DMS153 treated with DMSO at 0.1 percent for 48 hours (cell line): ENCODE data around the gene CACNB3.
A peak's percentile ranks its signal among the peaks of the same experiment; 100 is the strongest.

Source experiments
- DNase-seq: peaks from one replicate; lab custom pipeline; 2025; ENCODE audit not compliant: unreplicated experiment; lab: John Stamatoyannopoulos, UW

The CACNB3 gene

DNA sequence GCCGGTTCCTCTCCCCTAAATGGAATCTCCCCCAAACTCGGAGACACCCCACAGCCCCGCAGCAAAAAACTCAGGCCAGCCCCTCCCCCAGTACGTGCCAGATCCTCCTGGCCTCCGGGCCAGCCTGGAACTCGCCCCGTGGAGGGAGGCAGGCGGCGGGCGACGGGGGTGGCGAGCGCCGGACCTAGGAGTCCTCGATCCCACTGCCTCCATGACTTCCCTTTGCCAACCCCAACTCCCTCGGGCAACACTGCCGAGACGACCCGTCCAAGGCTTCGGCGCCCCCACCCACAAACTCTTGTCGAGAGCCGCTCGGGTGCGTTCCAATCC lies 29.8 kb upstream of the CACNB3 start:
- no peak for DNase-seq

DNA sequence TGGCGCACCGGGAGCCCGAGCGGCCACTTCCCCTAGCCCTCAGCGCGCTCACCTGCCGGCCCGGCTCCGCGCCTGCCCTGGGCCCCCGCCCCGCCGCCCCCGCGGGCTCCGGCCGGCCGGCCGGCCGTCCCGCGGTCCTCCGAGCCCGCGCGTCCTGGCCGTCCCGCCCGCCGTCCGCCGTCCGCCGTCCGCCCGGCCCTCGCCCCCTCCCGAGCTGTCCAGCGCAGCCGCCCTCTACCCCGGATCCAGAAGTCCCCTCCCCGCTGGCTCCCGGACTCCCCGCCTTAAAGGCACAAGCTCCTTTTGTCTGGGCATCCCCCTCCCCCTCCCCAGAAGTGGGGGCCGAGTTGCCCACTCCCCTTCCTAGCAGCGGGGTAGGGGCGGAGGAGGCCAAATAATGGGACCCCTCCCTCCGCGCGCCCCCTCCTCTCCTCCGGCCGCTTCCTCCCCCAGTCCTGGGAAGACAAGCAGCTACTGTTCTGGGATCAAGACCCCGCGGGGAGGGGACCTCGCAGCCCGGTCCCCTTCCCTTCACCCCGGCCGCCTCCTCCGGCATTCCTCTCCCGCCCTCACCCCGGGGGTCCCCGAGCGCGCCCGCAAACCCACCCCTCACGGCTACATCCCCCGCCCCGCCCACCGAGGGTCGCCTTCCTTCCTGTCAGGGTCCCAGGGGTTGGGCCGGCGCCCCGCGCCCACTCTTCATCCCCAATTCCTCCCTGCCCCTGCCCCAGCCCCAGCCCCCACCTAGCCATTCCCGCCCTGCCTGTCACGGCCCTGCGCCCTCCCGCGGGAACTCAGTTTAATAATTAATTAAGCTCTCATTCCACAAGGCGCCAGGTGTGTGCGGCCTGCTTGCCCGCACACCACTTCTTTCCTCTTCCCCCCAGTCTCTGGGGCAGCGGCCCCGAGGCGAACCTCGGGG lies 29.2 kb upstream of the CACNB3 start, which contains the start of gene ADCY6:
Gene ADCY6 (minus strand): TSS at position 236 of the 922 bp plus-strand sequence. CDS start 5,655 bp downstream, outside the sequence.
- no peak for DNase-seq

DNA sequence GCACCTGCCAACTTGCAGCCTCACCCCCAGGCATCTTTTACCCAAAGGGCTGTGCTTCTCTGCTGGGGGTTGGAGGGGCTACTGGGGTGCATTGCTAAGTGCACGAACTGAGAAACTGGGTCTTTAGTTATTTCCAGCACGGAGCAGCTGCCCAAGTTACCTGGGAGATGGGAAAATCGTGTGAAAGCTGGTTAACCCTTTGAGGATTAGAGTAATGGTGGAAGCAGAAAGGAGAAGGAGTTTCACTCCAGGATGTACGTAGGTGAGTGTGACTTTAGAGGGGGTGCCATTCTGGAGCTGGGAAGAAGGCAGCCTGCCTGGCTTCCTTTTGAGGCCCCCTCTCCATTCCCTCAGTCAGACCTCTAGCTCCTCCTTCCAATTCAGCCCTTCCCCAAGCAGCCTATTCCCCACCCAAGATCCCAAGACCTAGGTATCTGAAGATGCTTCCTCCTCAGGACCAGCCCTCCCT lies 28.4 kb upstream of the CACNB3 start:
- DNase-seq = no peak

DNA sequence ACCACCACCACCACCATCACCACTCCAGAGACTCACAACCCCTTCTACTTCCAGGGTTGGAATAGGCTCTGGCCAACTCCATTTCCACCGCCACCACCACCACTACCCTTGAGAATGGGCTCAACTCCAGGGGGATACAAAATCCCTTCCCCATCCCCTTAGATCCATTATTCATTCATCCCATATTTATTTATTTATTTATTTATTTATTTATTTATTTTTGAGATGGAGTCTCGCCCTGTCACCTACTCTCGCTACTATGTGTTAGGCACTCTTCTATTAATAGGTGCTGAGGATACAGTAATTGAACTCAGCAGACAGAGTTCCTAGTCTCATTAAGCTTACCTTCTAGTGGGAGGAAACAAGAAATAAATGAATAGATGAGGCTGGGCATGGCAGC lies 24.6 kb upstream of the CACNB3 start:
- DNase-seq = no peak

DNA sequence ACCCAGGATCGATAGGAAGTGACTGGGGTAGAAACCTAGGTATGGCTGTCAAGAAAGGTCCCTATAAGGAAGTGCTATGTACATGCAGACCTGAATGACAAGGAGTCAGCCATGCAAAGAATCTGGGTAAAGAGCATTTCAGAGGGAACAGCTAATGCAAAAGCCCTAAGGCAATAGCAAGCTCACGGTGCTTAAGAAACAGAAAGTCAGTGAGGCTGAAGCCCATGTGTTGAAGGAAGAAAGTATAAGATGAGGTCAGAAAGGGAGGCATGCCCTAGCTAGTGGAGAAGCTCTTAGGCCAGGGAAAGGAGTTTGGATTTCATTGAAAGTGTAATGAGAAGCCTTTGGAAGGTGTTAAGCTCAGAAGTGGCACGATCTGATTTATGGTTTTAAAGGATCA lies 23.4 kb upstream of the CACNB3 start:
- DNase-seq = no peak

DNA sequence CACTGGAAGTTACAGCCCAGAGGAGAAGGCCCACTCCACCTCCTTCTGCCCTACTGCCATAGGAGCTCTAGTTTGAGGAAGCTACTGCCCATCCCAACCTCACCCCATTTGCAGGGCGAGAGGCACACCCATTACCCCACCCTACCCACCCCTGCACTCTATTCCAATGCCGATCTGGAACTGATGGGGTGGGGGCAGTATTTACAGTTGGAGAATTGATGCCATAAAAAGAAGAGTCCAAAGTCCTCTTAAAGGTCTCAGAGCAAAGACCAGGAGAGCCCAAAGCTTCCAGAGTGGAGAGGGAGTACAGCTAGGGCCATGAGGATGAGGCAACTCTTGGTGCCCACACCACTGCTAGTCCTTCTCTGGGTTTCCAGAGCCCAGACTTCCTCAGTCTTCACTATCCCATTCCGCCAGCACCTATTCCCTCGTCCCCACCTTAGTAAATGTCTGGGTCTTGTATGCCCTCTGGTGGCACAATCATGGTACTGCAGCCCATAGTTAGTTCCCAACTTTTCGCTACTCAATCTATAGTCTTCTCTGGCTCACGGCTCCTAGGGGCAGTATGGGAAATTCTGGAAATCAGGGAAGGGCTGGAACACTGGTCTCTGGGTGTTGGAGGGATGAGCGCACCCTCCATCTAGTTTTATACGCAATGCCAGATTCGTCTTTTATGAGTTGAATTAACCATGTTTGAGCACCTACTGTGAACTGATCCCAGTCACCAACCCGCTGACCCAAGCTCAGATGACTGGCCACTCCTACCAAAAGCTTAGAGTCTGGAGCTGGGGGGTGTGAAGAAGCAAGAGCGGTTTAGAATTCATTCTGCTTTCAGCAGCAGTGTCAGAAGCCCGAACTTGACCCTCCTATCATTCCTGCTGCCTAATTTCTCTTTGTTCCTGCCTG lies 22.5 kb upstream of the CACNB3 start:
- peak; percentile 63 for DNase-seq

DNA sequence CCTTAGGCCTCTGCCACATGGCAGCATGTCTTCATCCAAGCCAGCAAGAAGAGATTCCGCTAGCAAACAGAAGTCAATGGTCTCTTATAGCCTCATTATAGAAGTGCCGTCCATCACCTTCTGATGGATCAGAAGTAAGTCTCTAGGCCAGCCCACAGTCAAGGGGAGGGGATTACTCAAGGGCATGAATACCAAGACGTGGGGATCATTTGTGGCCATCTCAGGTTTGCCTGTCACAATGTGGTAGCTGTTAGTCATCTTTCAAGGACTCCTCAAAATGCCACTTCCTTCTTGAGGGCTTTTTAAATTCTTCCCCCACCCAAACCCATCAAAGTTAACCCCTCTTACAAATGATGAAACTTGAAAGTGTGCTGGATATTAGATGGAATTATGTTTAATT lies 21.3 kb upstream of the CACNB3 start:
- no peak for DNase-seq

DNA sequence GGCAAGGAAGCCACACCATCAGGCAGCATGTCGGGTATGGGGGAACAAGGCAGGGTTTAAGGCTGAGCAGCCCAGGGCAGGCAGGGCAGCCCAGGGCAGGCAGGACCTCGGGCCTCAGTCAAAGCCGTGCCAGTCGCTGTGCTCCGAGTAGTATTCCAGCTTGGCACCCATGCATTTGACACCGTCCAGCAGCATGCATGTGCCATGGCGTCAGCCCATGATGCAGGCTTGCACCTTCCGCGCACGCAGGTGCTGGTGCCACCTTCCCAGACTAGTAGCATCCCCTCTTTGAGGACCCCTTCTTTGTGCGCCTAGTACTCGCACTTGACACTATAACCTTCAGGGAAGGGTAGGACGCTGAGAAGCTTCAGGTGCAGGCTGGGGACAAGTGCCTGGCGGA lies 17.8 kb upstream of the CACNB3 start:
- no peak for DNase-seq

DNA sequence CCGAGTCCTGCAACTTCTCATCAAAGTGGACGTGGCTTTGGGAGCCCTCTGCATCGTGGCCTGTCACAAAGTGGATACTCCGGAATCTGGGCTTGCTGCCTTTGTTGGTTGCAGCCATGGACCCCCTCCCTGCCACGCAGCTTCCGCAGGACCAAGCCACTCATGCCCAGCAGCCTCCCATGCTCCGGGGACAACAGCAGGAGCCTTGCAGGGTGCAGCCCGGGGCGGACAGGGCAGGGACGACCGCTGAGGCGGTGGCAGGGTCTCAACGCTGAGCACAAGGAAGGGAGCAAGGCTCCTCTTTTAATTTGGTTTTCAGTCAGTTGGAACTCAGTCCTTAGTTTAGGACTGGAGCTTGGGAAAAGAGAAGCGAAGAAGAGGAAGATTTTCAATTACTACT lies 17.3 kb upstream of the CACNB3 start:
- no peak for DNase-seq

DNA sequence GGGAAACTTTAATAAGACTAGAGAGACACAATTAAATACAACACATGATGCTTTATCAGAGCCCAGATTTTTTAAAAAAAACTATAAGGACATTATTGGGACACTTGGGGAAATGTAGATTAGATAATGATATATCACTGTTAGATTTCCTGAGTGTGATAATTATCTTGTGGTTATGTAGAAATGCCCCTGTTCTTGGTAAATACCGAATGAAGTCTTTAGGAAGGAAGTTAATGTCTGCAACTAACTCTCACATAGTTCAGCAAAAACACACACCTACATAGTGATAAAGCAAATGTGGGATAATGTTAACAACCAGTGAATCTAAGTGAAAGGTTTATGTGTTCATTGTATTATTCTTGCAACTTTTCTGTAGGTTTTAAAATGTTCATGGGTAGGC lies 14.6 kb upstream of the CACNB3 start:
- no peak for DNase-seq

DNA sequence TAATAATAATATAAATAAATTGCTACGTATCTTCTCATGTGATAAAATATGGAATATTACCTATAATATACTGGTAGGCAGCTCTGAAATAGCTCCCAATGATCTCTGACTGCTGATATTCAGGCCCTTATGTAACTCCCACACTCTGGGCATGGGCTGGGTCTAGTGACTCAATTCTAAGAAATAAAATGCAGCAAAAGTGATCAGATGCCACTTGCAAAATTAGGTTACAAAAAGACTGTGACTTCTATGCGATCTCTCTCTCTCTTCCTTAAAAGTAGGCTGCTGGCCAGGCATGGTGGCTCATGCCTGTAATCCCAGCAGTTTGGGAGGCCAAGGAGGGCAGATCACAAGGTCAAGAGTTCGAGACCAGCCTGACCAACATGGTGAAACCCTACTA lies 10.3 kb upstream of the CACNB3 start:
- no peak for DNase-seq

DNA sequence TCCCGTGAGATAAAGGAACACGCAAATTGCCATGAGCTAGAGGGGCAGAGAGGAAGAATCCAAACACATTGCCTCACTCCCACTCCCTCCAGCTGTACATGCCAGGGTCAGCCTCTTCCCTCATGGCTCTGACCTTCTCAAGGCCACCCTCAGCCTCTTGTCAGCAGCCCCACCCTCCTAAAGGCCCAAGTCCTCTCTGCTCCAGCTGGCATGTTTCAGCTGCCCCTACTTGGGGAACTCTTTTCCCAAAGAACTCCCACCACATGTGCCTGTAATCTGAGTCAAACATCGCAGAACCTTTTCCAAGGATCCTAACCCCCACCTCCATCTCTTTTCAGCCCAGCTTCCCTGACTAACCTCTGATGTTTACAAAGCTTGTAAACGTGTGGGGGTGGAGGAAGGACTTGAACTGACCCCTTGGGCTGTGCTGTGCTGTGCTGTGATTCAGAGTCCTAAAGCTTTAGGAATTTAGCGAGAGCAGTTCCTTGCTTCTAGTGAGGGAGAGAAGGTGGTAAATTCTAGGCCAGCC lies 7.3 kb upstream of the CACNB3 start:
- no peak for DNase-seq

DNA sequence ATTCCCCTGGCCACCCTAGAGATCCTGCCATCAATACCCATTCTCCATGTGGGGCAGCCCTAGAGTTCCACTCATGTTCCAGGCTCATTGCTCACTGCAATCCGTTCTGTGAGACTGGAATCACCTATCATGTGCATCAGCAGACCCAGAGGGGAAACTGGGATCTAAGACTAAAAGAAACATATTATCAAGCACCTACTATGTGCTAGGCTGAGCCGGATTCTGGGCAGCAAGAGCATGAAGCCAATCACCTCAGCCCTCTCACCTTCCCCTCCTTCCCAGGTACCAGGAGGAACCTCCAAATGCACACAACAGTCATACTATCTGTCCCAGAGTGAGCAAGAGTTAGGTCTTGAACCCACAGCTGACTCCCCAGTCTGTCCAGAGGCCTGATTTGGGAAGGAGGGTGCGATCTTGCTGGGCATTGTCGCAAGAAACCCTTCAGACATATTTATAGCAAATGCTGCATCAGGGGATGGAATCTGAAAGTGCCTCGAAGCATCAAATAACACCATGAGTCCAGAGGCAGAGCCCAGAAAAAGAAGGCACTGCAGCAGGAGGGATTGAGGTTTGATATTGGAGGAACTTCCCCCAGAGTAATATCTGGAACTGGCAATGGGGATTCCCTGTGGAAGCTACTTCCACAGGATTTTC lies 6.7 kb upstream of the CACNB3 start:
- no peak for DNase-seq

DNA sequence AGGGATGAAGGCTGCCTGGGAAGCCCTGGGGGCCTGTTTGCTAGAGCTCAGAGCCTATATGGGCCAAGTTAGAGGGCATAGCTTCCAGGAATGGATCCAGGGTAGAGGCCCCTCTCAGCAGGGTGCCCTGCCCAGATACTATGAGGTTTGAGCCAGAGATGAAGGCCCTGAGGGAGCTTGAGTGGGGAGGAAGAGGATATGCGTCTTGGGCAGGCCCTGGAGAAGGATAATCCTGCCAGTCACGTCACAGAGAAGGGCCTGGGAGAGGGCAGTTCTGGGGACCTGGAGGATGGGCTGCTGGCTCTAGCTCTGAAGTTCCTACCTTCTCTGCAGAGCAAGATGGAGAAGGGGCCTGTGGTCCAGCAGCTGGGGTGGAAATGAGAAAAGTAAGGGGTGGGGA lies 5.9 kb upstream of the CACNB3 start:
- DNase-seq = no peak

DNA sequence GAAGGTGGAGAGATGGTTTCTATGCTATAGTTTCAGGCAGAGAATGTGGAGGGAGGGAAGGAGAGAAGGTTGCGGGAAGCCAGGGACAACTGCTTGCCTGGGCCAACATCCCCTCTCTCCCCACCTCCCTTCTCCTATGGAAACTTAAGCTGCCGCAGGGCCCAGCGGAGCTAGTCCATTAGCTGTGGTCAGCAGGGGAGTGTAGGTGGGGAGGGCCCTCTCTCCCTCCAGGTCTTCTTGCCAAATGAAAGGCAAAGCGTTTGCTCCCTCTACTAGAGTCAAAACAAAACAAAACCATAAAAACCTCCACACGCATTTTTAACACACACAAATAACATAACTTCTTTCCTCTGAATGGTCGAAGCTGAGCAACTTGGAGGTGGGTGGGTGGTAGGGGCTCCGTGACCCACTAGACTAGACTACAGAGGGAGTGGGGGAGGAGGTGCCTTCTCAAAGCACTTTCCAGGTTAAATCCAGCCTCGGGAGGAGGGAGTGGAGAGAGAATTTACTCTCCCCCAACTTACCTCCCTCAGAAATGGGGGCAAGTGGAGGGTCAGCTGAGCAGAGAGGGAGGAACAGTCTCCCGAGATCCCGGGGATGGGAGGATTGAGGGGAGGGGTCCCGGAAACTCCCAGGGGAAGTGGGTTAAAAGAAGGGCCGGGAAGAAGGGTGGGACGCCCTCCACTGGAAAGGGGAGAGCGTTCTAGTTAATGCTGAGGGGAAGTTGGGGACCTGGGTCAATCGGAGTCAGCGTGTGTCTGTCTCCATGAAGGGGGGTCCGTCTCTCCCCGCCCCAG lies 4.6 kb upstream of the CACNB3 start:
- DNase-seq = no peak

DNA sequence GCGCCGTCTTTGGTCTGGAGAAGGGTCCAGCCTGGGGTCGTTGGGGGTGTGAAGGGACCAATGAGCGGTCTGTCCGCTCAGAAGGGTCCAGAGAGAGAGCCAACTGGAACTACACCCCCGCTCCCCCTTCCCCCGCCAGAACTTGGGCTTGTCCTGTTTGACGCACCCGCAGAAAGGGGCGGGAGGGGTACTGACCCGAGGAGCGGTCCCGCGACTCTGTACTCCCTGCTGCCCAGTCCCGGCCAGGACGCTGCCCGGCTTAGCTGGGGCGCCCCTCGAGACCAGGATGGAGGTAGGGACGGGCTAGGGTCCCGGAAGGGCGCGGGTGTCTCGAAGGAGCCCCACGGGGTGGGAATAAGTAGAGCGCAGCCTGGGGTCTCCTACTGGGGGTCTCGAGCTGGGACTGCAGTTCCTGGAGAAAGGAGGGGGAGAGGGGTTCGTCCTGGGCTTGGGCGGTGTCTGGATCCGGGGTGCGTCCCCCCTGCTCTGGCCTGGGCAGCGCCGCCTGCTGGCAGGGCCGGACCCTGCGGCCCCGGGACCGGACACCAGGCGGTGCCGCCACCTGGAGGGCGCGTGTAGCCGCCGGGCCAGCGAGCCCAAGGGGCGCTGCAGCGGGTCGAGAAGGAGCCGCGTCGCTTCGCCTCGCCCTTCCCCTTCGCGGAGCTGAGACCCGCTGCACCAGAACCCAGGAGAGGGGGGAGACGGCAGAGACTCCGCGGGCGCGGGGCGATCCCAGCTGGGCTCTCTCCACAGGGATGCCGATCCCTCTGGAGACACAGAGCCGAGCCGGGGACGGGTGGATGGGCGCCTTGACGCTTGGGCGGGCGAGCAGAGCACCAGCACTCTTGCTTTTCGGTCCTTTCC lies 3.8 kb upstream of the CACNB3 start:
- DNase-seq = no peak

DNA sequence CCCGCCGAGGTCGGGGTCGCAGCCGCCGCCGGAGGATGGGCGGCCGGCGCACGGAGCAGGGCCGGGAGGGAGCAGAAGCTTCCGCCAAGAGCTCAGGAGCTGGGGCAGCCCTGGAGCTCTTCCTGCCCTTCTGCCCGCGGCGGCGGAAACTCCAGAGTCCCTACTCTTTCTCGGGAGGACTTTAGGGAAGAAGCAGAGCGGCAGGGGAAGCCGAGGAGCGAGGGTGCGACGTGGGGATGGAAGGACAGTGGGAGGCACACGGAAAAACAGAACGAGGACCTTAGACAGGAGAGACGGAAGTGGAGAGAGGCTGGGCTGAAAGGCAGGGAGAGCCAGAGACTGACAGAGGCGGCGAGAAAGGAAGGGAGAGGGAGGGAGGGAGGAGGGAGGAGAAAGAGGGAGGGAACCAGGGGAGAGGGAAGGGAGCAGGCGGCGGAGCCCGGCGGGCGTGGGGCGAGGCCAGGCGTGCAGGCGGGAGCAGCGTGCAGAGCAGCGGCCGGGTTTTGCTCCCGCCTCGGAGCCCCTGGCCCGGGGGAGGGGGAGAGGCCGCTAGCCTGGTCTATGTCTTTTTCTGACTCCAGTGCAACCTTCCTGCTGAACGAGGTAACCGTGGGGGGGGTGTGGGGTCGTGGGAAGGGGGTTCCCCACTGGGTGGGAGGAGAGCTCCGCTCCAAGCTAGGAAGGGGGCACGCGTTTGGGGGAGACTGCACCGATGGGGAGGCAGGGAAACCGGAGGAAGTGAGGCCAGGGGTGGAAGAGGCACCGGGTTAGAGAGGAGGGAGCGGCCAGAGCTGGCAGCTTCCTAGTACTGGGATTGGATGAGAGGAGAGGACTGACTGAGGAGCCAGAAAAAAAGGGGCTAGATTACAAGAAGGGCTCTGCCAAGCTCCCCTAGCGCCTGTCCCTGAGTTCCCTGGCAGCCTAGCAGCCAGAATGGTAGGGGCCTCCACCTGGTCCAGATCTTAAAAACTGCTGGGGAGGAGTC lies 2.9 kb upstream of the CACNB3 start:
- DNase-seq = peak; percentile 83

DNA sequence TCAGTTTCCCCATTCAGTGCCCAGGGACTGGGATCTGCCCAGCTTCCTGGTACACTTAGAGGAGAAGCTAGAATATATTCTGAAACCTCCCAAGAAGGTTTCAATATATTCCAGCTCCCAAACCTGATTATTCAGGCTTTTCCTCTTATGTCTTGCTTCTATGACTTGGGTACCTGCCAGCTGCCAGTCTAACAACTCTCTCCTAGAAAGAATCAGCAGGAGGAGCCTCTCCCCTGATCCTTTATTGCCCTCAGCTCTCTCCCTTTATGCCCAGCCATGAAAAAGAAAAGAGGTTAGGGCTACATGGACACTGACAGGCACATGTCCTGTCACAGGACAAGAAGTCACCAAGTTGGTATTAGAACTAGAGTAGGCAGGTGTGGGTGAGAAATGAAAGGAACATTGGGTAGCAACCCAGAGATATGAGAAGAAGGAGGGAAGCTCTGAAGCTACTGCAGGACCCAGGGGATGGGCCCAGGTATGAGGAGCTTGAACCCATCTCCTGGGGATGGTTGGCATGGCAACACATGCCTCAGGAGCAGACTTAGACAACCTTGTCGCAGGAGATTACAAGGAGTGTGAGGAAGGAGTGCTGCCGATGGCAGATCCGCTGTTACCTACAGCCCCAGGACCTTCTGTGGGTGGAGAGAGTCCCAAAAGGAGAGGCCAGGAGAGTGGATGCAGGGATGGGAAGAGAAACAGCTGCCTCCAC lies 2.0 kb upstream of the CACNB3 start:
- no peak for DNase-seq
